GM10266 (cell line): ENCODE data around the gene QPCT.

Experiments
- DNase-seq: peaks from one replicate; pipeline ENCODE4 v3.0.0; 2012; ENCODE audit errors: extremely low spot score
- CTCF ChIP-seq: IDR thresholded peaks from 2 replicates; pipeline ENCODE4 v1.5.1; 2012; ENCODE audit warnings: mild to moderate bottlenecking, low read depth; ENCODE audit not compliant: control insufficient read depth, insufficient read depth; ENCODE audit errors: missing control alignments

Gene QPCT

GRCh38 chr2:37417321-37417720 lies 72.9 kb downstream of the QPCT start:
- no peak for DNase-seq
- no peak for TF ChIP-seq CTCF

- no peak for DNase-seq
- no peak for TF ChIP-seq CTCF
Observed at GRCh38 chr2:37418956-37419355, 74.5 kb downstream of the QPCT start.

GRCh38 chr2:37421686-37422085 lies 77.3 kb downstream of the QPCT start:
- DNase-seq: no peak
- no peak for TF ChIP-seq CTCF

GRCh38 chr2:37422816-37423215 lies 78.4 kb downstream of the QPCT start:
- no peak for DNase-seq
- TF ChIP-seq CTCF: no peak
